KMS-11 (cell line): ENCODE measurements around the gene RGS13.

Experiments used
- H2AFZ ChIP-seq: fragments of 200-600 bp; sonication (generic); 2 replicates; pipeline ENCODE4 v1.6.1; 2016; ENCODE audit warnings: antibody characterized with exemption, mixed run types, low read depth
- H3K27ac ChIP-seq: fragments of 200-600 bp; sonication (generic); 2 replicates; pipeline ENCODE4 v1.6.1; 2016; ENCODE audit warnings: mild to moderate bottlenecking, mixed run types
- H3K27me3 ChIP-seq: fragments of 200-600 bp; sonication (generic); 2 replicates; pipeline ENCODE4 v1.6.1; 2017; ENCODE audit warnings: mild to moderate bottlenecking, low read depth, mixed run types, moderate library complexity; ENCODE audit not compliant: insufficient read depth
- H3K36me3 ChIP-seq: fragments of 200-600 bp; sonication (generic); 2 replicates; pipeline ENCODE4 v1.6.1; 2017; ENCODE audit warnings: mild to moderate bottlenecking, mixed run types; ENCODE audit not compliant: insufficient read depth
- H3K4me1 ChIP-seq: fragments of 200-600 bp; sonication (generic); 2 replicates; pipeline ENCODE4 v1.6.1; 2016; ENCODE audit warnings: mild to moderate bottlenecking, low read depth, mixed run types; ENCODE audit not compliant: poor library complexity, severe bottlenecking
- H3K4me2 ChIP-seq: fragments of 200-600 bp; sonication (generic); 2 replicates; pipeline ENCODE4 v1.7.0; 2016; ENCODE audit warnings: mild to moderate bottlenecking, mixed run types
- H3K4me3 ChIP-seq: fragments of 200-600 bp; sonication (generic); IDR thresholded peaks from 2 replicates; pipeline ENCODE4 v1.6.1; 2017; ENCODE audit warnings: low read depth, low read length, mixed read lengths; ENCODE audit not compliant: insufficient read depth
- H3K79me2 ChIP-seq: fragments of 200-600 bp; sonication (generic); 2 replicates; pipeline ENCODE4 v1.6.1; 2016; ENCODE audit warnings: low read depth, mixed run types; ENCODE audit not compliant: insufficient read depth
- H3K9ac ChIP-seq: fragments of 200-600 bp; sonication (generic); 2 replicates; pipeline ENCODE4 v1.6.1; 2016; ENCODE audit warnings: mild to moderate bottlenecking, mixed run types
- H4K20me1 ChIP-seq: fragments of 200-600 bp; sonication (generic); 2 replicates; pipeline ENCODE4 v1.6.1; 2016; ENCODE audit warnings: mild to moderate bottlenecking, mixed run types; ENCODE audit not compliant: insufficient read depth
- TF ChIP-seq, protein P1 (sequence below): fragments of 200-600 bp; sonication (generic); conservative IDR thresholded peaks from 2 replicates; pipeline ENCODE4 v1.6.1; 2017; ENCODE audit warnings: low read depth, mild to moderate bottlenecking, antibody characterized with exemption, low read length, moderate library complexity, mixed read lengths

The RGS13 gene

DNA sequence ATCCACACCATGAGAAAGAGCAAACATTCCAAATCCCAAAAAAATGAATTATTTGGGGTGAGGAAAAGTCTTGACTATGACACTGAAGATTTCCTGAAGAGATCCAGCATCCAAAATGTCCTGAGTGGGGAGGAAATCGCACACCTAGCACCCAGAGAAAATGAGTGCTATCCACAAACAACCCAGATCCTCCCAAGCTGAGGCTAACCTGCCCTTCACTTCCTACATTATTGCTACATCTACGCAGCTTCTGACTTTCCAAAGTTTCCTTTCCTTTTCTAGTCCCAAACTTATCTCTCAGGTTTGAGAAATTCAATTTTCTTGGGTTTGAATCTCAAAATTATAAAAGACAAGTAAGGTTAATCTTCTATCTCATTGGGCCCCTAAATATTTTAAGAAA is 906 bp upstream of the RGS13 start:
- no peak overlapping the region for H3K27ac ChIP-seq
- peaks cover 14% of the 10 kb centered on the region for H3K4me1 ChIP-seq
- no peak overlapping the region for H3K4me2 ChIP-seq

GRCh38 chr1:192639607-192640368 is 3.8 kb downstream of the RGS13 start:
- Histone ChIP-seq H3K4me1 (peaks cover 18% of the 10 kb centered on the region), H3K27ac (no peak overlapping the region), H3K4me2 (0 out of 2 replicates have a peak overlapping the region, but pooled peaks have one; percentile 11), H2AFZ (no peak overlapping the region), H3K4me3 (no peak overlapping the region), H4K20me1 (no peaks in the 10 kb centered on the region), H3K27me3 (no peaks in the 10 kb centered on the region), H3K9ac (no peak overlapping the region), H3K79me2 (no peaks in the 10 kb centered on the region), H3K36me3 (no peaks in the 10 kb centered on the region)
- TF ChIP-seq, protein P1, sequence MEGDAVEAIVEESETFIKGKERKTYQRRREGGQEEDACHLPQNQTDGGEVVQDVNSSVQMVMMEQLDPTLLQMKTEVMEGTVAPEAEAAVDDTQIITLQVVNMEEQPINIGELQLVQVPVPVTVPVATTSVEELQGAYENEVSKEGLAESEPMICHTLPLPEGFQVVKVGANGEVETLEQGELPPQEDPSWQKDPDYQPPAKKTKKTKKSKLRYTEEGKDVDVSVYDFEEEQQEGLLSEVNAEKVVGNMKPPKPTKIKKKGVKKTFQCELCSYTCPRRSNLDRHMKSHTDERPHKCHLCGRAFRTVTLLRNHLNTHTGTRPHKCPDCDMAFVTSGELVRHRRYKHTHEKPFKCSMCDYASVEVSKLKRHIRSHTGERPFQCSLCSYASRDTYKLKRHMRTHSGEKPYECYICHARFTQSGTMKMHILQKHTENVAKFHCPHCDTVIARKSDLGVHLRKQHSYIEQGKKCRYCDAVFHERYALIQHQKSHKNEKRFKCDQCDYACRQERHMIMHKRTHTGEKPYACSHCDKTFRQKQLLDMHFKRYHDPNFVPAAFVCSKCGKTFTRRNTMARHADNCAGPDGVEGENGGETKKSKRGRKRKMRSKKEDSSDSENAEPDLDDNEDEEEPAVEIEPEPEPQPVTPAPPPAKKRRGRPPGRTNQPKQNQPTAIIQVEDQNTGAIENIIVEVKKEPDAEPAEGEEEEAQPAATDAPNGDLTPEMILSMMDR, result no peak

More for the DNA sequence above, 906 bp upstream of the RGS13 start:
- Histone ChIP-seq H3K36me3 (no peaks in the 10 kb centered on the region), H3K79me2 (no peaks in the 10 kb centered on the region), H2AFZ (no peak overlapping the region), H3K4me3 (no peak overlapping the region), H3K27me3 (no peaks in the 10 kb centered on the region), H4K20me1 (no peaks in the 10 kb centered on the region), H3K9ac (no peak overlapping the region)
- TF ChIP-seq, protein P1, result no peak

DNA sequence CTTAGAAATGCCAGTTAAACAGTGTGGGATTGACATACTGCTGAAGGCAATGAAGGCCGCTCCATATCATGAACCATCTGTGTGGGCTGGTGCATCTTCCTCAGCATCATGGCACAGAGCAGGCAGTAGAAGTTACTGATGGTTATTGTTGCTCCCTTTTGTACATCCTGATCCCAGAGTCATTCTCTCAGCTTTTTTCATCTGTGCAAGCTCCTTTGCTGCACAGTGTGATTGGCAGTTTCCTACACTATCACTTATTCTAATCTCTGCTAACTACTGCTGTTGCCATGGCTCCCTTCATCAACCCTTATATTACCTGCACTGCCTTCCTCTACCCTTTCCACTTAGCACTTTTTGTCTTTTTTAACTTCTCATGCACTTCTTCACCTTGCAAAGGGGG is 16.2 kb downstream of the RGS13 start:
- Histone ChIP-seq H3K79me2 (no peaks in the 10 kb centered on the region), H3K27ac (no peak overlapping the region), H3K9ac (no peak overlapping the region), H3K4me3 (no peak overlapping the region), H4K20me1 (no peaks in the 10 kb centered on the region), H3K36me3 (no peaks in the 10 kb centered on the region), H3K4me2 (no peak overlapping the region), H3K4me1 (no peaks in the 10 kb centered on the region), H2AFZ (no peak overlapping the region), H3K27me3 (no peaks in the 10 kb centered on the region)
- TF ChIP-seq, protein P1, result no peak

GRCh38 chr1:192654120-192654519 is 18.2 kb downstream of the RGS13 start:
- H3K27me3 ChIP-seq, result no peaks in the 10 kb centered on the region
- no peak overlapping the region for H3K9ac ChIP-seq
- TF ChIP-seq, protein P1, result no peak
- no peaks in the 10 kb centered on the region for H4K20me1 ChIP-seq
- no peak overlapping the region for H3K27ac ChIP-seq
- no peaks in the 10 kb centered on the region for H3K79me2 ChIP-seq
- no peak overlapping the region for H3K4me2 ChIP-seq
- H3K36me3 ChIP-seq, result no peaks in the 10 kb centered on the region
- no peak overlapping the region for H2AFZ ChIP-seq
- no peaks in the 10 kb centered on the region for H3K4me1 ChIP-seq
- no peak overlapping the region for H3K4me3 ChIP-seq
